Measurements from ENCODE around the gene SCRN1. TPM values are rescaled to one million over a fixed set of nuclear protein-coding genes. Genes with fewer than 3 reads are reported as not detected.

SCRN1 gene
- total RNA-seq, 1 donor from 2014 or later = 85.0 TPM

- Mint-ChIP-seq H3K27ac (no peak overlapping the region), H3K4me1 (peaks cover 7% of the 10 kb centered on the region)
These were observed 115.8 kb downstream of the SCRN1 start for GRCh38 chr7:29873644-29874294.

GRCh38 chr7:29871787-29872398 is 117.7 kb downstream of the SCRN1 start:
- Mint-ChIP-seq H3K27ac (peak overlapping the region; percentile 74), H3K27me3 (ENCODE audit: low read depth) (no peaks in the 10 kb centered on the region), H3K36me3 (no peaks in the 10 kb centered on the region), H3K9me3 (no peaks in the 10 kb centered on the region), H3K4me3 (no peak overlapping the region), H3K4me1 (peaks cover 7% of the 10 kb centered on the region)
- DNase-seq (ENCODE audit: low spot score in 2 of 2, unreplicated experiment in 2 of 2) = no peak
- no peak for TF ChIP-seq CTCF (IDR thresholded peaks at IDR 0.05; ENCODE audit: unreplicated experiment)

More at GRCh38 chr7:29873644-29874294, 115.8 kb downstream of the SCRN1 start:
- Mint-ChIP-seq H3K27me3 (ENCODE audit: low read depth) (no peaks in the 10 kb centered on the region), H3K4me3 (no peak overlapping the region), H3K36me3 (peaks cover 1% of the 10 kb centered on the region), H3K9me3 (no peaks in the 10 kb centered on the region)
- DNase-seq (ENCODE audit: low spot score in 2 of 2, unreplicated experiment in 2 of 2) = no peak
- TF ChIP-seq CTCF (IDR thresholded peaks at IDR 0.05; ENCODE audit: unreplicated experiment) = no peak

Other genes with a start within 250 kb of the SCRN1 start
- gene WIPF3, start 183.3 kb downstream of the SCRN1 start, total RNA-seq = 7.1 to 7.9 TPM (median 7.3 TPM) in 3 replicates
- 42.4 to 48.0 TPM (median 45.5 TPM) in 3 replicates for gene FKBP14, start 36.9 kb upstream of the SCRN1 start, total RNA-seq
- gene PLEKHA8, start 38.6 kb upstream of the SCRN1 start, total RNA-seq = 39.8 to 43.5 TPM (median 40.3 TPM) in 3 replicates
- gene MTURN, start 145.2 kb upstream of the SCRN1 start, total RNA-seq = 20.5 to 24.5 TPM (median 24.2 TPM) in 3 replicates

All from mesothelial cell of epicardium (in vitro differentiated cells).